H1 (cell line): ENCODE data around the gene C3. TPM values are rescaled to one million over a fixed set of nuclear protein-coding genes. Genes with fewer than 3 reads are reported as not detected.
A peak's percentile ranks its signal among the peaks of the same experiment; 100 is the strongest.

ENCODE experiments used
- ASH2L ChIP-seq: fragments of 200-600, 300-600 bp; sonication (generic); IDR thresholded peaks from one replicate; pipeline ENCODE4 v1.7.1; 2017; ENCODE audit warnings: low read length
- CBX5 ChIP-seq: fragments of 300-800, 300-1000 bp; sonication (generic); IDR thresholded peaks from 2 replicates; pipeline ENCODE4 v1.7.1; 2016; ENCODE audit warnings: antibody characterized with exemption, low read length, low read depth
- CBX8 ChIP-seq: fragments of 300-800, 300-1000 bp; sonication (generic); IDR thresholded peaks from 2 replicates; pipeline ENCODE4 v1.7.1; 2016; ENCODE audit warnings: low read depth, low read length, borderline replicate concordance
- CHD1 ChIP-seq: IDR thresholded peaks from 2 replicates; pipeline ENCODE4 v1.6.1; 2012; ENCODE audit warnings: low read depth, low read length, improper control_type of control experiment
- CTBP2 ChIP-seq: IDR thresholded peaks from 2 replicates; pipeline ENCODE4 v1.7.0; 2011; ENCODE audit warnings: borderline replicate concordance, mild to moderate bottlenecking, moderate library complexity, mixed read lengths, low read length; ENCODE audit not compliant: insufficient read depth, insufficient read length
- CTCF ChIP-seq, 3 experiments: IDR thresholded peaks; 1 replicate in 2 of 3; 2 replicates in 1 of 3; pipeline versions ENCODE4 v1.5.1 to v1.6.1; 2011; ENCODE audit warnings: low read length in 3 of 3, mild to moderate bottlenecking in 3 of 3, inconsistent platforms in 2 of 3, low read depth in 1 of 3, moderate library complexity in 1 of 3; ENCODE audit not compliant: insufficient read depth in 1 of 3; ENCODE audit errors: control extremely low read depth in 1 of 3
- EGR1 ChIP-seq: IDR thresholded peaks from 2 replicates; pipeline ENCODE4 v1.6.1; 2011; ENCODE audit warnings: low read depth, low read length, borderline replicate concordance
- EZH2 ChIP-seq: fragments of 200-600 bp; sonication (generic); IDR thresholded peaks from 2 replicates; pipeline ENCODE4 v1.7.1; 2012; ENCODE audit warnings: low read depth, mild to moderate bottlenecking, moderate library complexity, low read length, inconsistent platforms; ENCODE audit not compliant: severe bottlenecking
- FOSL1 ChIP-seq: IDR thresholded peaks from 2 replicates; pipeline ENCODE4 v1.6.1; 2011; ENCODE audit warnings: mild to moderate bottlenecking, low read depth, low read length, moderate library complexity; ENCODE audit not compliant: insufficient read depth
- NRF1 ChIP-seq: IDR thresholded peaks from 2 replicates; pipeline ENCODE4 v1.6.1; 2011; ENCODE audit warnings: mild to moderate bottlenecking, low read depth, low read length, improper control_type of control experiment
- RNF2 ChIP-seq: fragments of 200-900, 300-1000 bp; sonication (generic); IDR thresholded peaks from 2 replicates; pipeline ENCODE4 v1.7.1; 2016; ENCODE audit warnings: borderline replicate concordance, low read depth, mild to moderate bottlenecking, antibody characterized with exemption, low read length; ENCODE audit not compliant: poor library complexity, severe bottlenecking; ENCODE audit errors: missing control alignments
- SIN3A ChIP-seq, 2 experiments: IDR thresholded peaks in 1 of 2; conservative IDR thresholded peaks in 1 of 2; 2 replicates each; pipeline ENCODE4 v1.6.1; 2011 to 2012; ENCODE audit warnings: low read length in 2 of 2, improper control_type of control experiment in 1 of 2, low read depth in 1 of 2, mild to moderate bottlenecking in 1 of 2
- SIX5 ChIP-seq: IDR thresholded peaks from 2 replicates; pipeline ENCODE4 v1.6.1; 2011; ENCODE audit warnings: mild to moderate bottlenecking, low read depth, low read length
- SP2 ChIP-seq: IDR thresholded peaks from 2 replicates; pipeline ENCODE4 v1.6.1; 2012; ENCODE audit warnings: mild to moderate bottlenecking, low read length, inconsistent platforms
- SRF ChIP-seq: IDR thresholded peaks from 2 replicates; pipeline ENCODE4 v1.6.1; 2011; ENCODE audit warnings: mild to moderate bottlenecking, low read depth, low read length, moderate library complexity
- SUZ12 ChIP-seq: fragments of 200-600 bp; sonication (generic); IDR thresholded peaks from 2 replicates; pipeline ENCODE4 v1.6.1; 2012; ENCODE audit warnings: mild to moderate bottlenecking, inconsistent platforms, low read length, moderate library complexity, mixed read lengths
- TBP ChIP-seq: IDR thresholded peaks from 2 replicates; pipeline ENCODE4 v1.6.1; 2011; ENCODE audit warnings: low read depth, low read length, improper control_type of control experiment
- USF2 ChIP-seq: IDR thresholded peaks from 2 replicates; pipeline ENCODE4 v1.6.1; 2011; ENCODE audit warnings: low read length, improper control_type of control experiment
- ZNF274 ChIP-seq: IDR thresholded peaks from 2 replicates; pipeline ENCODE4 v1.7.0; 2012; ENCODE audit warnings: low read length, borderline replicate concordance; ENCODE audit errors: extremely low read depth
- polyA plus RNA-seq, 7 experiments: library from polyadenylated mRNA; depleted of rRNA in 3 of 7; stranded (reverse) in 5 of 7; unstranded in 2 of 7; fragments of >200 nt in 5 of 7; fragments of 200-250 nt in 2 of 7; gene quantifications; 1 replicate in 5 of 7; 2 replicates in 1 of 7; 4 replicates in 1 of 7; pipeline versions ENCODE4 v1.2.1 to v1.2.3, GENCODE V29; 2011 to 2013; ENCODE audit warnings: missing spikeins in 2 of 7, mixed read lengths in 2 of 7
- total RNA-seq: library from RNA; stranded (reverse); fragmentation: NEBNext Ultra II Directional; extraction: Animal tissue kit (Norgen Biotek cat#: 25700); gene quantifications from 2 replicates; pipeline ENCODE4 v1.2.1, GENCODE V29; 2021
- TF ChIP-seq, protein P1 (sequence below): IDR thresholded peaks from 2 replicates; pipeline ENCODE4 v1.6.1; 2012; ENCODE audit warnings: low read length, inconsistent platforms

Gene C3
- total and polyA plus RNA-seq, 2 of the 8 experiments (the other 6 are each of a cell fraction or from before 2014, with no cell fraction given) = 6.4 to 12.8 TPM

DNA sequence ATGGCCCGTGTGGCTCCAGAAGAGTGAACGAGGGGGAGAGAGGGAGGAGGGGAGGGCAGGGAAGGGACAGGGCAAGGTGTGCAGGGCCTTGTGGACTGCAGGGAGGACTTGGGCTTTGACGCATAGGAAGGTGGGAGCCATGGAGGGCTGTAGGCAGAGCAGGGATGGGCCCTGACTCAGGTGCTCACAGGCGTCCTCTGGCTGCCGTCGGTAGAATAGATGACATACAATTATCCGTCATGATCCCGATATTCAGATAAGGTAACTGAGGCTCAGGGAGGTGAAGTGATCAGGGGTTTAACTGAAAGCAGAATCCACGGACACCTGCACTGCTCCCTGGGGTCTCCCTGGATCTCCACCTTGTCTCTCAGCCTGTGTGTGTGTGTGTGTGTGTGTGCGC lies 3.4 kb downstream of the C3 start (continued):
- TF ChIP-seq SIX5 (no peak), TBP (no peak), CTBP2 (no peak), SIN3A (conservative IDR thresholded peaks at IDR 0.05 in 1 of 2, IDR thresholded peaks at IDR 0.05 in 1 of 2; ENCODE audit: low read depth in 1 of 2, low read length in 2 of 2) (no peak), SRF (no peak), ASH2L (no peak), ZNF274 (no peak), EZH2 (no peak), NRF1 (no peak), SUZ12 (no peak), SP2 (no peak), CBX8 (no peak), RNF2 (no peak), EGR1 (no peak), CBX5 (no peak), USF2 (no peak), CTCF (IDR thresholded peaks at IDR 0.05; ENCODE audit: control extremely low read depth in 1 of 3, insufficient read depth in 1 of 3, low read depth in 1 of 3, low read length in 3 of 3) (peak; percentile 23 to 64 (median 60); a peak in 3 of 4 replicates), FOSL1 (no peak), CHD1 (no peak)
- TF ChIP-seq, protein P1, sequence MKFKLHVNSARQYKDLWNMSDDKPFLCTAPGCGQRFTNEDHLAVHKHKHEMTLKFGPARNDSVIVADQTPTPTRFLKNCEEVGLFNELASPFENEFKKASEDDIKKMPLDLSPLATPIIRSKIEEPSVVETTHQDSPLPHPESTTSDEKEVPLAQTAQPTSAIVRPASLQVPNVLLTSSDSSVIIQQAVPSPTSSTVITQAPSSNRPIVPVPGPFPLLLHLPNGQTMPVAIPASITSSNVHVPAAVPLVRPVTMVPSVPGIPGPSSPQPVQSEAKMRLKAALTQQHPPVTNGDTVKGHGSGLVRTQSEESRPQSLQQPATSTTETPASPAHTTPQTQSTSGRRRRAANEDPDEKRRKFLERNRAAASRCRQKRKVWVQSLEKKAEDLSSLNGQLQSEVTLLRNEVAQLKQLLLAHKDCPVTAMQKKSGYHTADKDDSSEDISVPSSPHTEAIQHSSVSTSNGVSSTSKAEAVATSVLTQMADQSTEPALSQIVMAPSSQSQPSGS = no peak
